Measurements from ENCODE around the gene PLEKHG1.

Gene PLEKHG1

GRCh38 chr6:150631283-150631983 is 31.7 kb downstream of the PLEKHG1 start:
- POLR2A ChIA-PET, result no interaction called here
- no peak for TF ChIP-seq CTCF (IDR thresholded peaks at IDR 0.05; ENCODE audit: insufficient read depth, low read length, missing control alignments)
- CTCF ChIA-PET, result no interaction called here
- no peak overlapping the region for H3K4me3 ChIP-seq (ENCODE audit: low read depth, low read length)
- no peak for DNase-seq (ENCODE audit: low read depth, low spot score)

DNA sequence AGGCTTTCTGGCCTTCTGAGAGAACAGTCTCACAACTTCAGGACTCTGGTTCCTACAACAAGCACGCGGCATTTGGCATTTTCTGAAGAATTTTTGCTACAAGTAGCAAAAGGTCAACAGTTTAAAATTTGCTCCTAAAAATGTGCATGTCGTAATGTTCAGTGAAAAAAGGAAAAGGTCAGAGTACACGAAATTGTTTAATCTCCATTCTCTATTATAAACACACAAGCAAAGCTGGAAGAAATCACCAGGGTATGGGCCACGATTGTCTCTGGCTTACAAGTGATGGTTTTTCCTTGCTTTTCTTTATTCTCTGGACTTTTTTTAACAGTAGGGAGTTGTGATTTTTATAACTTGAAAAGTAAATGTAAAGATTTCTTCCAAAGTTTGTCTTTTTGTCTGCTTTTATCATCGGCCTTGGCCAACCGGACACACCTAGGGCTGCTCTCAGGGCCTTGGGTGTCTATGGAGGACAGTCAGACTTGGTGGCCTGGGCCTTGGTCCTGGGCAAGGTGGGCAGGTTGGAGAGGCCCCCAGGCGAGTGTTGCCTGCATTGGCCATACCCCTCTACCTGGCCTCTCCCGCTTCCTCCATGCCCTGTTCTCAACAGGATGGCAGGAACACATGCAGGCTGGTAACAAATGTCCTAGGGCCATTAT is 32.4 kb downstream of the PLEKHG1 start:
- TF ChIP-seq CTCF (IDR thresholded peaks at IDR 0.05; ENCODE audit: insufficient read depth, low read length, missing control alignments), result no peak
- CTCF ChIA-PET, result no interaction called here
- H3K4me3 ChIP-seq (ENCODE audit: low read depth, low read length), result no peak overlapping the region
- POLR2A ChIA-PET, result no interaction called here
- DNase-seq (ENCODE audit: low read depth, low spot score), result no peak

GRCh38 chr6:150632785-150633485 is 33.2 kb downstream of the PLEKHG1 start:
- ChIA-PET POLR2A (no interaction called here), CTCF (no interaction called here)
- TF ChIP-seq CTCF (IDR thresholded peaks at IDR 0.05; ENCODE audit: insufficient read depth, low read length, missing control alignments), result no peak
- no peak overlapping the region for H3K4me3 ChIP-seq (ENCODE audit: low read depth, low read length)
- no peak for DNase-seq (ENCODE audit: low read depth, low spot score)

DNA sequence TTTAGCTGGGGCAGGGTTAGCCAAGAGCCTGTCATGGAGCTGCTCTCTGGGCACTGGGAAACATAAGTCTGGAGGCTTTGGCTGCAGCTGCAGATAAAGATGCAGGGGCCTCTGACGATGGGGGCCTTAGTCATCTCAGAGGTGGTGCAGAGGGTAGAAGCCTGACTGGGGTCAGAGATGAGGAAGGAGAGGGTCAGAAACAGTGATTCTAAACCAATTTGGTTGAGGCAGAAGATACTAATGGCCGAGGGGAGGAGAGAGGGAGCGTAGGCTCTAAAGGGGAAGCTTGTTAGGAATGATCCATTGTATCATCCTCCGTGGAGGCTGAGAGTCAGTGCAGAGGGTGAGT is 33.8 kb downstream of the PLEKHG1 start:
- POLR2A ChIA-PET, result no interaction called here
- no peak overlapping the region for H3K4me3 ChIP-seq (ENCODE audit: low read depth, low read length)
- CTCF ChIA-PET, result no interaction called here
- no peak for TF ChIP-seq CTCF (IDR thresholded peaks at IDR 0.05; ENCODE audit: insufficient read depth, low read length, missing control alignments)
- DNase-seq (ENCODE audit: low read depth, low spot score), result no peak

DNA sequence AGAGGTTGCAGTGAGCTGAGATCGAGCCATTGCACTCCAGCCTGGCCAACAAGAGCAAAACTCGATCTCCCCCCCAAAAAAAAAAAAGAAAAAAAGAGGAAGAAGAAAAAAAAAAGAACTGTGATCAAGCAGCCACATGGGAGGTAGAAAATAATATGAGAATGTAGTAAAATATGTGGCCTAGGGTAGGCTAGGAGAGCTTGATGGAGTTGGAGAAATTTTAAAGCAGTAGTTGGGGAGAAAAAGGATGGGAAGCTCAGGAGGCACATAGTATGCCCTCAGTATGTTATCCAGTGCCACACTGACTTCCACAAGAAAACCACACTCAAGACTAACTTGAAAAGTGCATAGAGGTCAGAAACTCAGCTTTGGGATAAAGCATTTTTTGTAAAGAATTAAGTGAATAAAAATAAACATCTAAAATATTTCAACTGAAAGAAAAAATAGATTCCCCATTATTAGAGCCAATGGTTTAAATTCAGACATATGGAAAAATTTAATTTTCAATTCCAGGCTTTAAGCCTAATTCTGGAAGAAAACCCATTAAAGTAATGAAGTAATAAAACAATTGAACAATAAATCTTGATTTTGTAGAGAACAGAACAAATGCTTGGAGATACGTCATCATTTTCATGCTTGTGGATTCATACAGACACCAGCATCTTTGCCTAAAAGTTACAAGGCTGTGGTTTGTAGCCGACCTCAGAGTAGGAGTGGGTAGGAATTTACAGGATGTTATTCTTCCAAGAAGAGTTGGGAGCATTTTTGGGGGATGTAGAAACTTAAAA is 34.7 kb downstream of the PLEKHG1 start:
- H3K4me3 ChIP-seq (ENCODE audit: low read depth, low read length), result no peak overlapping the region
- DNase-seq (ENCODE audit: low read depth, low spot score), result no peak
- POLR2A ChIA-PET, result no interaction called here
- CTCF ChIA-PET, result interaction anchor here (0.6 kb wide), 1 partner anchor 28 kb away, joined by 3 read pairs; no protein-coding TSS in a partner anchor
- no peak for TF ChIP-seq CTCF (IDR thresholded peaks at IDR 0.05; ENCODE audit: insufficient read depth, low read length, missing control alignments)

GRCh38 chr6:150634964-150635292 is 35.2 kb downstream of the PLEKHG1 start:
- CTCF ChIA-PET, result interaction anchor here (0.6 kb wide), 1 partner anchor 29 kb away, joined by 3 read pairs; no protein-coding TSS in a partner anchor
- no peak for TF ChIP-seq CTCF (IDR thresholded peaks at IDR 0.05; ENCODE audit: insufficient read depth, low read length, missing control alignments)
- POLR2A ChIA-PET, result no interaction called here
- DNase-seq (ENCODE audit: low read depth, low spot score), result no peak
- no peak overlapping the region for H3K4me3 ChIP-seq (ENCODE audit: low read depth, low read length)
